ENCODE results near the gene ANKRD55.
"Not testable (repeated sequence)": the region's sequence is repeated elsewhere in the genome, so short reads cannot be mapped to it uniquely, and the experiment has no call there.

Gene ANKRD55

DNA sequence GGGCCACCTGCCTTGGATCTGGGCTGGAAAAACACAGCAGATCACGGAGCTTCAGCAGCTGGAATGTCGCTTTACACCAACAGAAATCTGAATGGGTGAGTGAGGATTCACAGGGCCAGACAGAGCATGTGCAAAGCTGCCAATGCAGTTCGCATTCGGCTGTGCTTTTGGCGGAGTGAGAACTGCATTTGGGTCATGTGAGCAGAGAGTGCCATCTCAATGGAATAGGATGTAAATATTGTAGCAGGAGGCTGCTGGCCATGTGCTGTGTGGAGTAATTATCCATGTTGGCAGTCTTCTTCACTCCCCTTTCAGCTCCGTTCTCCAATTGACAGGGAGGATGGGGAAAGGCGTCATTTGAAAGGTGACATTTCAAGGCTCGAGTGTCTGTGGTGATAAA, at the start of gene ANKRD55:
TSS of gene ANKRD55 (minus strand) at position 101 of the 400 bp plus-strand sequence. CDS start 417 bp downstream, outside the sequence.
- TF ChIP-seq JUND (IDR thresholded peaks at IDR 0.05; ENCODE audit: low read depth), result no peak
- in situ Hi-C loops (cut with HindIII; ENCODE audit: low pct_unique_long_range_greater_than_20kb, low sequenced_read_pairs), result no loop called here
- peak in 1 of 2 experiments; percentile 36 for DNase-seq (ENCODE audit: low read depth in 1 of 2, low spot score in 1 of 2)

DNA sequence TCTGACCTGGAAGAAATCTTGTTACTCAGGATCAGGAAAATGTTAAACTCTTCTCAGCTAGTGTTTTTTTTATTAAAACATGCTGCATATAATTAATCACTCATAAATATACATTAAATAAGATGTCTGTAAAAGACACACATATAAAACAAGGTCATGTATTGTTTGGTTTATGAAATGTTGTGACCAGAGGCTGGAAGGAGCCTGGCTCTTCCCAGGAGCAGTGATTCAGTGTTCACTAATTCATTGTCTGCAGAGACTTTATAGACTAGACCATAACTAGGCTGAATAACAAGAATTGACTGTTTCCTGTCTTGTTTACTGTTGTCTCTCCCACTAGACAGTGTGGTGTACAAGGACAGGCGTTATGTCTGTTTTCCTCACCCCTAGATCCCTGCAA, 49.1 kb upstream of the ANKRD55 start:
- in situ Hi-C loops (cut with HindIII; ENCODE audit: low pct_unique_long_range_greater_than_20kb, low sequenced_read_pairs), result no loop called here
- no peak for DNase-seq (ENCODE audit: low read depth in 1 of 2, low spot score in 1 of 2)
- no peak for TF ChIP-seq JUND (IDR thresholded peaks at IDR 0.05; ENCODE audit: low read depth)

DNA sequence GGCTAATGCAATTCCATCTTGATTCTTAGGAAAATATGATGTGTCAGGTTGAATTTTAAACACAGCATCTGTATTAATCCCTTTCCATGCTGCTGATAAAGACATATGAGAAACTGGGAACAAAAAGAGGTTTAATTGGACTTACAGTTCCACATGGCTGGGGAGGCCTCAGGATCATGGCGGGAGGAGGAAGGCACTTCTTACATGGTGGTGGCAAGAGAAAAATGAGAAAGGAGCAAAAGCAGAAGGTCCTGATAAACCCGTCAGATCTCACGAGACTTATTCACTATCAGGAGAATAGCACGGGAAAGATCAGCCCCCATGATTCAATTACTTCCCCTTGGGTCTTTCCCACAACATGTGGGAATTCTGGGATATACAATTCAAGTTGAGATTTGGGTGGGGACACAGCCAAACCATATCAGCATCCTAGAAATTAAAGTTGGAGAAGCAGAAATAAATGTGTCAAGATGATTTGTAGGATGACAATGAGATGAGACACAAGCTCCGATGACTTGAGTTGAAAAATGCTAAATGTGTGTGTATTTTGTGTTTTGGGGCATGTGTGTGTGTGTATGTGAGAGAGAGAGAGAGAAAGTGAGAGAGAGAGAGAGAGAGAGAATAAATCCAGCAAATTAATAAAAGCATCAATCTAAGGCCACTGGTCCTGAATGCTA, 48.5 kb upstream of the ANKRD55 start:
- TF ChIP-seq JUND (IDR thresholded peaks at IDR 0.05; ENCODE audit: low read depth), result no peak
- DNase-seq (ENCODE audit: low read depth in 1 of 2, low spot score in 1 of 2), result no peak
- in situ Hi-C loops (cut with HindIII; ENCODE audit: low pct_unique_long_range_greater_than_20kb, low sequenced_read_pairs), result no loop called here

DNA sequence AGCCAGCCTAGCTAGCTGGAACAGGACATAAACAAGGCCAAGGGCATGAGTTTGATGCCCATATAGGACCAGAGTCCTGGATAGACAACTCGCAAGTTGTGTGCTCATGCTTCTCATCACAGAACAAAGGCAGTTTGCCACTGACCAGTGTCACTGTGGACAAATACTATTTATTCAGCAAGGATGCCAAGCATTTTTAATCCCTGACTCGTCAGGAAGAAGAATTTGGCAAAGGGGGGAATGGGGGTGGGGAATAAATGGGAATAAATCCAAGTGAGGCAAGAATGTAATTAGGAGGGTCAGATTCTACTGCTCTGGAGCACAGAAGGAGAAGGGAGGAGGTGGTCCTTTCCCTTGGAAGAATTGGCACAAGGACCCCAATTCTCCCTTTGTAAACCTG, 46.8 kb upstream of the ANKRD55 start:
- TF ChIP-seq JUND (IDR thresholded peaks at IDR 0.05; ENCODE audit: low read depth), result peak; percentile 96
- peak in 1 of 2 experiments; percentile 92 for DNase-seq (ENCODE audit: low read depth in 1 of 2, low spot score in 1 of 2)
- in situ Hi-C loops (cut with HindIII; ENCODE audit: low pct_unique_long_range_greater_than_20kb, low sequenced_read_pairs), result no loop called here

DNA sequence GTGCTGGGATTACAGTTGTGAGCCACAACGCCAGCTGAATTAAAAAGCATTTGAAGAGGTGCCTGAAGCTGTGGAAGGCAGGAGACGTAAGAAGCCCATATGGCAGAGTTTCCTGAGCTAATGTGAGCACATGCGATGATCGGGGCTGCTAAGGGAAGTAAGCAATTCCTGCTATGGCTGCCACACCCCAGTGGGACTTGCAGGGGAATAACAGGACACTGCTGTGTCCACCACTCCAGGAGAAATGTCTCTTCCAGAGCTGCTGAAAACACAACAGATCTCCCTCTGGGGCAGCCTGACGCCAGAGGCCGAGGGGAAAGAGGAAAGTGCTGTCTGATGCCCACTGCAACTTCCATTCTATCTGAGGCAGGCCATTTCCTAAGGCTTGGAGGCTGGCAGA, 46.2 kb upstream of the ANKRD55 start:
- in situ Hi-C loops (cut with HindIII; ENCODE audit: low pct_unique_long_range_greater_than_20kb, low sequenced_read_pairs), result no loop called here
- no peak for TF ChIP-seq JUND (IDR thresholded peaks at IDR 0.05; ENCODE audit: low read depth)
- DNase-seq (ENCODE audit: low read depth in 1 of 2, low spot score in 1 of 2), result no peak

DNA sequence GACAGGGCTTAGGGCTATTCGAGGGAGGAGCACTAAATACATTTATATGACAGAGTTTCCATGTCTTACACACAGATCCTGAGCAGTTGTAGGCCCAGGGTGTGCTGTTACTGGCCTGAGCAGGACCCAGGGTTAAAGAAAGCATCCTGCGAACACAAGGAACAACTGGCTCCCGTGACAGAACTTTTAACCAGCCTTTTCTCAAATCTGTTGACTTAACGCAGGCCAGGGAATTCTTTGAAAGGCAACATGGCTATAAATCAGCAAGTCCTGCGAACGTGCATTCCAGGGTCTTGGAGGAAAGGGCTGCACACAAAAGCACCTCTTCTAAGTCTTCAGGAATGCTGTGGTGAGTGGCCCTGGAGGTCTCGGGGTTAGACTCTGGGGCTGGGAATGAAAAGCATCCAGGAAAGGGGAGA, 45.2 kb upstream of the ANKRD55 start:
- peak in 1 of 2 experiments; percentile 38 for DNase-seq (ENCODE audit: low read depth in 1 of 2, low spot score in 1 of 2)
- no peak for TF ChIP-seq JUND (IDR thresholded peaks at IDR 0.05; ENCODE audit: low read depth)
- in situ Hi-C loops (cut with HindIII; ENCODE audit: low pct_unique_long_range_greater_than_20kb, low sequenced_read_pairs), result no loop called here

DNA sequence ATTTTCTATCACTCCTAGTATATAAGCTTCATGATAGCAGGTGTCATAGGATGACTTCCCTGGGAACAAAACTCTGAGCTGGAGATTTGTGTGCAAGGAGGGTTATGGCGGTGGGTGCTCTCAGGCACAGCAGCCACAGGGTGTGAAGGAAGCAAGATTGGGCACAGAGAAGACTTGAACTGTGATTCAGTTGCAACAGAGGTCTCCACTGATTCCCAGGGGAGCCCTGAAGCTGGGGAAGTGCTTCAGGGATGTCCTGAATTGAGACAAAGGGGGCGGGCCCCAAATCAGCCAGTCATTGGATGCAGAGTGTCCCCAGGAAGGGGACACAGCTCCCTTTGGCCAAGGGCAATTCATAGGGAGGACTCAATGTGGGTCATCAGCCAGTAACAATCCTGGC, 44.4 kb upstream of the ANKRD55 start:
- DNase-seq (ENCODE audit: low read depth in 1 of 2, low spot score in 1 of 2), result no peak
- TF ChIP-seq JUND (IDR thresholded peaks at IDR 0.05; ENCODE audit: low read depth), result no peak
- in situ Hi-C loops (cut with HindIII; ENCODE audit: low pct_unique_long_range_greater_than_20kb, low sequenced_read_pairs), result no loop called here

DNA sequence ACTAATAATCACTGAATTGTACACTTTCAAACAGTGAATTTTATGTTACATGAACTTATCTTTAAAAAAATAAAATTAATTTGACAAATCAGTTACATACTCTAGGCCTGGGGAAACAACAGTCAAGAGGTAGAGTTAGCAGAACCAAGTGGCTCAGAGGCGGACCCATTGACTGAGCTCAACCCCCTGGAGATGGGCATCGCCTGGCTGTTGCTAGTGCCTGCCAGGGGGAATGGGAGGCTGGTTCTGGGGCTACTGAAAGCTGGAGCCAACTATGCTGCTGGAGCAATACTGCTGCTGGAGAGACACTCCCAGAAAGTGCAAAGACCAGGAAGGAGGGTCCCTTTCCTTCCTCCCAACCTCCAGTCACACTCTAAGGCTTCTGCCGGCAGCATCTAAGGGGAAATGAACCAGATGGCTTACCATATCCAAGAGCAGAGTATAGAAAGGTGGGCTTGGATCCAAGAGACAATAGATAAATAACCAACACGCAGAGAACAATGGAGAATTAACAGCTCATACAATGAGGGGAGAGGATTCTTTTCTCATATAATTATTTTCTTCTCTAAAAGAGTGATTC, 40.3 kb upstream of the ANKRD55 start:
- no peak for DNase-seq (ENCODE audit: low read depth in 1 of 2, low spot score in 1 of 2)
- in situ Hi-C loops (cut with HindIII; ENCODE audit: low pct_unique_long_range_greater_than_20kb, low sequenced_read_pairs), result no loop called here
- TF ChIP-seq JUND (IDR thresholded peaks at IDR 0.05; ENCODE audit: low read depth), result no peak

DNA sequence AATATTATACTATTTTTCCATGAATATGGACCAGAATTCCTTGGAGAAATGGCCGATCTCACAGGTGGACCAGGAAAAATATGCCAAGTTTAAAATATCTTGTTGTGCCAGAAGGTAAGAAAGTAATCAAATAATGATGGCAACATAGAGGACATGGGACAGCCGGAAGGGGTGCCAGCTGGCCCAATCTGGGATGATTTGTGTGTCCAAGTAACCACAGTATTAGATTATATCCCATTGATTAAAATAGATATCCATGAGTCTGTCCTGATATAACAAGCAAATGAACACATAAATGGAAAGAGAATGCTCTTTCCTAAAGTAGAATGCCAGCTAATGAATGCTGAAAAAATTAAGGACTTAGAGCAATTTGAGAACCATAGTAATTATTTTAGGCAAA, 39.6 kb upstream of the ANKRD55 start:
- no peak for TF ChIP-seq JUND (IDR thresholded peaks at IDR 0.05; ENCODE audit: low read depth)
- in situ Hi-C loops (cut with HindIII; ENCODE audit: low pct_unique_long_range_greater_than_20kb, low sequenced_read_pairs), result no loop called here
- no peak for DNase-seq (ENCODE audit: low read depth in 1 of 2, low spot score in 1 of 2)

DNA sequence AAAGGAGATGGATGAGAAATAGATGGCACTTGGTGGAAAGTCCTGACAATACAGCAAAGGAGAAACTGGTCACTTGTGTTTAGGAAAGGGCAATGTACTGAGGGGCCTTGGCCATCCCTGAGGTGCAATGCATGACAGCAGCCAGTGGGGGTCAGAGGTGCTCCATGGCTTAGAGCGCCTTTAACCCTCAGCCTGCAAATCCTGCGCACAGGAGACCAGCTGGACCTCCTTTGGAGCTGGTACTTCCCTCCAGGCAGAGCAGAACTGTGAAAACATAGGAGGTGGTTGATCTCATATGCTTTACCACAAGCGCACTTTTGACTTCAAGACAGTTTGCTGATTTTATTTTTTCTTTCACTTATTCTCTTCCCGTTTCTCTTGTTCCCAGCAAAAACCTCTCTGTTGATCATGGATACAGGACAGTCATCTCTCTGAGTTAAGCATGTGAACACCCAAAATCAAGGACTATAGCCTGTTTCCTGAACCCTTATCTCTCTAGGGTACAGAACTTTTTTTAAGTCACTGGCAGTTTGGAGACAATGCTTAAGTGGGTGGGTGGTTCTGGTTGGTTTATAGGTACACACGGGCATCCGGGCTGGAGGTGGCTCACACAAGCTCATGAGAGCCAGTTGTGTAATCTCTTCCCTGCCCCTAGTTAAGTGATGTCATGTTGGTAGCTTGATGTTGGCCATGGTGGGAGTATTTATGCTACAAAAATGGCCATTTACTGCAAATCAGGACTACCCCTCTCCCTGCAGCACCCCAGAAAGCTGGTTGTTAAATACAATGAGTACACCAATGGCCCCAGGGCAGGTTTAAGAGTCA, 37.6 kb upstream of the ANKRD55 start:
- peak; percentile 56 to 94 for DNase-seq (ENCODE audit: low read depth in 1 of 2, low spot score in 1 of 2)
- in situ Hi-C loops (cut with HindIII; ENCODE audit: low pct_unique_long_range_greater_than_20kb, low sequenced_read_pairs), result no loop called here
- TF ChIP-seq JUND (IDR thresholded peaks at IDR 0.05; ENCODE audit: low read depth), result no peak

DNA sequence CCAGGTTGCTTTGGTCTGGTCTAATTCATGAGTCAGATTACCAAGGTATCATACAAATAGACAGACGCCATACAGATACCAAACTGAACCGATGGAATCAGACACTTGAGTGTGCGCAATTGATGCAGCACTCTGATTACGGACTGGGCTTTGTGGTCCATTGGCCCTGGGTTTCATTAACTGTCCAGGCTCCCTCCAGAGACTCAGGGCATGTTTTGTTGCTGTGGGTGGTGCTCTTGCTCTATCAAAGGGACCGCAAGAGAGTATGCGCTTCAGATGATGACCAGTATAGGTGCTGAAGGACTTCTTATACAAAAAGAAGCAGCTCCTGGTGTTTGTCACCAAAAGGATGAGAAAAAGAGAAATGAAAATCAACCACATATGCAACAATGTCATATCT, 36.9 kb upstream of the ANKRD55 start:
- in situ Hi-C loops (cut with HindIII; ENCODE audit: low pct_unique_long_range_greater_than_20kb, low sequenced_read_pairs), result no loop called here
- DNase-seq (ENCODE audit: low read depth in 1 of 2, low spot score in 1 of 2), result peak in 1 of 2 experiments; percentile 78
- no peak for TF ChIP-seq JUND (IDR thresholded peaks at IDR 0.05; ENCODE audit: low read depth)

DNA sequence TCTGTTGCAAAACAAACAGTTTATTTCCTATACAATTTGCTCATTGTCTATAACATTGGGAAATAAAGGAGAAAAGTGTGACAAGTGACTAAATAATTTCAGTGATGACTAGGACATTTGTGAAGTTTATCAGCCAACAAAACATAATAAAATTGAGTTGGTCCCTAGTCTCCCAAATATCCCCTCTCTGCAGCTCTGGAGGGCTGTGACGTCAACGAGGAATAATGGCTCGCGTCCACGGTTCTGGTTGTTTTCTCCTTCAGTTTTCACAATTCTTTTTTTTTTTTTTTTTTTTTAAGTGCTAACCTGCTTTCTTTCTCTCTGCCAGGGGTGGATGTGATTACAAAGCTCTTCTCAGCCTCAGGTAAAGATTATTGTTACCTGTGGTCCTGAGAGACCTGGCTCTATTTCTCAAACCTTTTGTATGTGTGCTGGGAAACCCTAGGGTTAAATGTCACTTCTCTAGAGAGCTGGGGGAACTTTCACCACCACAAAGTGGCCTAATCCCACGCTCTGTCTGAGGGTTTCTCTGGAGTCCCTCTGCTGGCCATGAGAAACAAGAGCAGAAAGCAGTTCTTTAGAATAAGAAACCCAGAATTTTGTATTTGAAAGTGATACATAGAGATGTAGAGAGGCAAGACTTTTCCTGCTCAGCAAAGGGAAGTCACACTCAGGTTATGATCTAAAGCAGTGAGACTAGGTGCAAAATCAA, 36.2 kb upstream of the ANKRD55 start:
- in situ Hi-C loops (cut with HindIII; ENCODE audit: low pct_unique_long_range_greater_than_20kb, low sequenced_read_pairs), result no loop called here
- DNase-seq (ENCODE audit: low read depth in 1 of 2, low spot score in 1 of 2), result peak in 1 of 2 experiments; percentile 78
- no peak for TF ChIP-seq JUND (IDR thresholded peaks at IDR 0.05; ENCODE audit: low read depth)

DNA sequence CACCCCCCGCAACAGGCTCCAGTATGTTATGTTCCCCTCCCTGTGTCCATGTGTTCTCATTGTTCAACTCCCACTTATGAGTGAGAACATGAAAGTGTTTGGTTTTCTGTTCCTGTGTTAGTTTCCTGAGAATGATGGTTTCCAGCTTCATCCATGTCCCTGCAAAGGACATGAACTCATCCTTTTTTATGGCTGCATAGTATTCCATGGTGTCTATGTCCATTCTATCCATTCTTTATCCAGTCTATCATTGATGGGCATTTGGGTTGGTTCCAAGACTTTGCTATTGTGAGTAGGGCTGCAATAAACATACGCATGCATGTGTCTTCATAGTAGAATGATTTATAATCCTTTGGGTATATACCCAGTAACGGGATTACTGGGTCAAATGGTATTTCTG, 35.6 kb upstream of the ANKRD55 start:
- DNase-seq (ENCODE audit: low read depth in 1 of 2, low spot score in 1 of 2); in situ Hi-C loops (cut with HindIII; ENCODE audit: low pct_unique_long_range_greater_than_20kb, low sequenced_read_pairs): not testable (repeated sequence)
